Left ventricle myocardium inferior (tissue), 1 donor: ENCODE measurements around the gene DUOXA1. TPM values are rescaled to one million over a fixed set of nuclear protein-coding genes. Genes with fewer than 3 reads are reported as not detected.

Experiments
- DNase-seq: peaks from one replicate; pipeline ENCODE4 v3.0.0-alpha.2; 2020
- H3K27ac ChIP-seq: fragments of 200-600 bp; replicated peaks from 2 replicates; pipeline ENCODE4 v1.8.0; 2021
- H3K27me3 ChIP-seq: fragments of 200-600 bp; 2 replicates; pipeline ENCODE4 v1.8.0; 2021; ENCODE audit warnings: low read depth
- H3K36me3 ChIP-seq: fragments of 200-600 bp; 2 replicates; pipeline ENCODE4 v1.8.0; 2021
- H3K4me1 ChIP-seq: fragments of 200-600 bp; 2 replicates; pipeline ENCODE4 v1.8.0; 2021
- H3K4me3 ChIP-seq: fragments of 200-600 bp; 2 replicates; pipeline ENCODE4 v1.8.0; 2021; ENCODE audit warnings: mild to moderate bottlenecking, moderate library complexity
- H3K9me3 ChIP-seq: fragments of 200-600 bp; replicated peaks from 2 replicates; pipeline ENCODE4 v1.8.0; 2021
- CTCF ChIP-seq: fragments of 200-600 bp; IDR thresholded peaks from 2 replicates; pipeline ENCODE4 v1.8.0; 2021; ENCODE audit warnings: antibody characterized with exemption, mild to moderate bottlenecking, borderline replicate concordance
- intact Hi-C: fragments of 100-400 bp; cut with micrococcal nuclease; formaldehyde crosslinking; loops from one replicate; pipeline ENCODE4 v1.11.0; 2022
- total RNA-seq: library from RNA; stranded (reverse); fragmentation: NEBNext Ultra II Directional; extraction: Animal tissue kit (Norgen Biotek cat#: 25700); gene quantifications from one replicate; pipeline ENCODE4 v1.2.1, GENCODE V29; 2021
- donor health status: DM: no; HTN: yes; CAD: no; lungs with severe emphysema.

DUOXA1 gene
- total RNA-seq, 1 donor from 2014 or later: 0.30 TPM

- TF ChIP-seq CTCF: no peak
- Histone ChIP-seq H3K9me3 (no peaks in the 10 kb centered on the region), H3K4me3 (no peak overlapping the region), H3K4me1 (peaks cover 28% of the 10 kb centered on the region), H3K27me3 (no peaks in the 10 kb centered on the region), H3K27ac (peak overlapping the region; percentile 95), H3K36me3 (no peaks in the 10 kb centered on the region)
- DNase-seq: no peak
- intact Hi-C loops: no loop called here
These were observed 40.2 kb upstream of the DUOXA1 start for GRCh38 chr15:45169608-45170480.

GRCh38 chr15:45168751-45169551 lies 39.3 kb upstream of the DUOXA1 start:
- DNase-seq: no peak
- H3K4me1 ChIP-seq: peaks cover 28% of the 10 kb centered on the region
- H3K9me3 ChIP-seq: no peaks in the 10 kb centered on the region
- peak overlapping the region; percentile 95 for H3K27ac ChIP-seq
- H3K27me3 ChIP-seq: no peaks in the 10 kb centered on the region
- no peak for TF ChIP-seq CTCF
- intact Hi-C loops: no loop called here
- H3K4me3 ChIP-seq: no peak overlapping the region
- H3K36me3 ChIP-seq: no peaks in the 10 kb centered on the region

GRCh38 chr15:45168286-45168685 lies 38.6 kb upstream of the DUOXA1 start:
- TF ChIP-seq CTCF: no peak
- Histone ChIP-seq H3K27me3 (no peaks in the 10 kb centered on the region), H3K4me1 (peaks cover 29% of the 10 kb centered on the region), H3K4me3 (no peak overlapping the region), H3K9me3 (no peaks in the 10 kb centered on the region), H3K36me3 (no peaks in the 10 kb centered on the region), H3K27ac (peak overlapping the region; percentile 95)
- intact Hi-C loops: no loop called here
- DNase-seq: no peak

GRCh38 chr15:45167631-45168205 lies 38.0 kb upstream of the DUOXA1 start:
- Histone ChIP-seq H3K36me3 (no peaks in the 10 kb centered on the region), H3K4me1 (peaks cover 34% of the 10 kb centered on the region), H3K27me3 (no peaks in the 10 kb centered on the region), H3K27ac (peak overlapping the region; percentile 95), H3K9me3 (no peaks in the 10 kb centered on the region), H3K4me3 (peak overlapping the region; percentile 70)
- intact Hi-C loops: no loop called here
- no peak for DNase-seq
- TF ChIP-seq CTCF: no peak

- Histone ChIP-seq H3K36me3 (no peaks in the 10 kb centered on the region), H3K4me1 (peaks cover 39% of the 10 kb centered on the region), H3K9me3 (no peaks in the 10 kb centered on the region), H3K27ac (peak overlapping the region; percentile 95), H3K4me3 (peak overlapping the region; percentile 70), H3K27me3 (no peaks in the 10 kb centered on the region)
- intact Hi-C loops: no loop called here
- peak; percentile 86 for DNase-seq
- peak; percentile 77 for TF ChIP-seq CTCF
These were observed 37.4 kb upstream of the DUOXA1 start for GRCh38 chr15:45166834-45167630.
